A375 (cell line): ENCODE results near the gene RUFY4. TPM values are rescaled to one million over a fixed set of nuclear protein-coding genes. Genes with fewer than 3 reads are reported as not detected.

Source experiments
- total RNA-seq: library from RNA; depleted of rRNA; stranded (reverse); fragments of >200 nt; shearing (Covaris generic); gene quantifications from 2 replicates; pipeline ENCODE4 v1.2.3, GENCODE V29; 2014; rRNA removed

The RUFY4 gene
- total RNA-seq, result not detected in 2 replicates

GRCh38 chr2:218068721-218069334, at the start of gene RUFY4:
Gene RUFY4 (plus strand): TSS chr2:218069253. CDS start chr2:218070606, 1,353 bp downstream.

DNA sequence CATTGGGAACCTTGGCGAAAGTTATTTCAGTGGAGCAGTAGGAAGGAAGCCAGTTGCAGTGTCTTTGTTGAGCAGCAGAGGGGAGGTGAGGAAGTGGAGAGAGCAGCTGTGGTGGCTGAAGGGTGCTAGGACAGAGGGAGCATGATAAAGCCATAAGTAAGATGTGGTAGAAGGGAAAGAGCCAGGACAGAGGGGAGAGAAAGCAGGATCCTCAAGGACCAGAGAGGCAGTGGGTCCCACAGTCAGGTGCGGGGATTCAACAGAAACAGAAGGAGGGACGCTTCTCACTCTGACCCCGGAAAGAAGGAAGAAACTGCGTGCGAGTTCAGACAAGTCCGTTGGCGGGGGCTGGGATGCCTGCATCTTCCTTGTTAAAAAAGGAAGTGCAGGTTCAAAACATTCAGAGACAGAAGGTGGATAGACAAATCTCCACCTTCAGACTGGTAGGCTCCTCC, 56.6 kb downstream of the RUFY4 start, which contains the start of gene CXCR2:
TSS of gene CXCR2 (plus strand) at position 403 of the 455 bp plus-strand sequence. CDS start 8,774 bp downstream, outside the sequence.

Other genes starting within 250 kb of the RUFY4 start
- 0.50 and 1.7 TPM in 2 replicates for gene TNS1, start 66.3 kb upstream of the RUFY4 start, total RNA-seq
- gene CXCR2, start 56.8 kb downstream of the RUFY4 start, total RNA-seq, result not detected in 2 replicates
- gene CXCR1, start 97.7 kb downstream of the RUFY4 start, total RNA-seq, result not detected in 2 replicates
- gene ARPC2, start 147.9 kb downstream of the RUFY4 start, total RNA-seq, result 161 and 180 TPM in 2 replicates
- 0.21 TPM in 1 of 2 replicates, not detected in the other for gene GPBAR1, start 191.8 kb downstream of the RUFY4 start, total RNA-seq
- gene AAMP, start 200.9 kb downstream of the RUFY4 start, total RNA-seq, result 225 and 233 TPM in 2 replicates
- 43.8 and 52.9 TPM in 2 replicates for gene PNKD, start 201.3 kb downstream of the RUFY4 start, total RNA-seq
- 30.9 and 33.7 TPM in 2 replicates for gene TMBIM1, start 223.2 kb downstream of the RUFY4 start, total RNA-seq